HepG2 (cell line): ENCODE data around the gene TP53TG5. TPM values are rescaled to one million over a fixed set of nuclear protein-coding genes. Genes with fewer than 3 reads are reported as not detected.

ENCODE experiments used
- ATF7-NPFF ChIP-seq: sonication (generic); formaldehyde crosslinking; IDR thresholded peaks from 2 replicates; pipeline ENCODE4 v1.8.1; 2023; ENCODE audit warnings: mild to moderate bottlenecking, low read depth, missing genetic modification reagents, moderate library complexity
- KMT2B ChIP-seq: IDR thresholded peaks from 2 replicates; pipeline ENCODE4 v1.6.1; 2016; ENCODE audit warnings: missing genetic modification reagents, missing compliant biosample characterization
- MIXL1 ChIP-seq: IDR thresholded peaks from 2 replicates; pipeline ENCODE4 v1.6.1; 2016
- PLSCR1 ChIP-seq: sonication (generic); formaldehyde crosslinking; IDR thresholded peaks from 2 replicates; pipeline ENCODE4 v1.5.0; 2020; ENCODE audit warnings: missing genetic modification reagents, mild to moderate bottlenecking, borderline replicate concordance
- PRDM4 ChIP-seq: sonication (generic); formaldehyde crosslinking; IDR thresholded peaks from 2 replicates; pipeline ENCODE4 v1.9.0; 2021; ENCODE audit warnings: missing genetic modification reagents, borderline replicate concordance
- PTBP1 ChIP-seq: fragments of 200-400 bp; formaldehyde crosslinking; IDR thresholded peaks from 2 replicates; pipeline ENCODE4 v1.6.1; 2018; ENCODE audit warnings: low read length, low read depth; ENCODE audit not compliant: poor library complexity, severe bottlenecking
- REL ChIP-seq: sonication (generic); formaldehyde crosslinking; conservative IDR thresholded peaks from 2 replicates; pipeline ENCODE4 v1.8.0; 2022; ENCODE audit warnings: mild to moderate bottlenecking, missing genetic modification reagents, moderate library complexity
- U2AF1 ChIP-seq: fragments of 200-400 bp; formaldehyde crosslinking; optimal IDR thresholded peaks from 2 replicates; pipeline ENCODE3; 2017; ENCODE audit warnings: mild to moderate bottlenecking, low read depth, low read length
- UBTF ChIP-seq: sonication (generic); formaldehyde crosslinking; IDR thresholded peaks from 2 replicates; pipeline ENCODE4 v1.4.0; 2020; ENCODE audit warnings: mild to moderate bottlenecking, missing genetic modification reagents
- ZNF17 ChIP-seq: sonication (generic); formaldehyde crosslinking; IDR thresholded peaks from 2 replicates; pipeline ENCODE4 v1.5.0; 2020; ENCODE audit warnings: mild to moderate bottlenecking, missing genetic modification reagents
- ZNF3 ChIP-seq: IDR thresholded peaks from 2 replicates; pipeline ENCODE4 v1.7.0; 2017; ENCODE audit warnings: inconsistent platforms
- ZSCAN22 ChIP-seq: sonication (generic); formaldehyde crosslinking; IDR thresholded peaks from 2 replicates; pipeline ENCODE4 v1.4.0; 2020; ENCODE audit warnings: mild to moderate bottlenecking, missing genetic modification reagents
- ZSCAN25 ChIP-seq: sonication (generic); formaldehyde crosslinking; IDR thresholded peaks from 2 replicates; pipeline ENCODE4 v1.8.0; 2022; ENCODE audit warnings: mild to moderate bottlenecking, missing genetic modification reagents
- ZSCAN30 ChIP-seq: sonication (generic); formaldehyde crosslinking; IDR thresholded peaks from 2 replicates; pipeline ENCODE4 v1.5.0; 2020; ENCODE audit warnings: mild to moderate bottlenecking, missing genetic modification reagents
- polyA plus RNA-seq, 8 experiments: library from polyadenylated mRNA; depleted of rRNA in 3 of 8; stranded (reverse) in 7 of 8; unstranded in 1 of 8; fragments of >200 nt; fragmentation: Illumina TruSeq in 4 of 8; extraction: Trizol in 4 of 8; gene quantifications; 2 replicates each; pipeline versions ENCODE4 v1.2.1 to v1.2.3, GENCODE V29; 2011 to 2016; ENCODE audit warnings: low read depth in 4 of 8, missing spikeins in 1 of 8, mixed read lengths in 1 of 8; ENCODE audit not compliant: insufficient read depth in 1 of 8
- total RNA-seq, 5 experiments: library from RNA; depleted of rRNA; stranded (reverse); fragments of >200 nt; fragmentation: Illumina TruSeq; extraction: Trizol; gene quantifications; 2 replicates each; pipeline ENCODE4 v1.2.3, GENCODE V29; 2016; ENCODE audit warnings: low read depth in 1 of 5
- TF ChIP-seq, protein P1 (sequence below): fragments of 450-650 bp; IDR thresholded peaks from 2 replicates; pipeline ENCODE4 v1.6.1; 2016
- TF ChIP-seq, protein P2 (sequence below): sonication (generic); formaldehyde crosslinking; conservative IDR thresholded peaks from 2 replicates; pipeline ENCODE4 v1.8.0; 2022; ENCODE audit warnings: missing genetic modification reagents
- TF ChIP-seq, protein P3 (sequence below): sonication (generic); formaldehyde crosslinking; IDR thresholded peaks from 2 replicates; pipeline ENCODE4 v1.5.1; 2020; ENCODE audit warnings: mild to moderate bottlenecking, missing genetic modification reagents

Gene TP53TG5
- total and polyA plus RNA-seq, 2 of the 13 experiments (the other 11 are each of a cell fraction or from before 2014, with no cell fraction given): 0.11 TPM; not detected in 1

- no peak for TF ChIP-seq PTBP1
- no peak for TF ChIP-seq PRDM4
- TF ChIP-seq, protein P1, sequence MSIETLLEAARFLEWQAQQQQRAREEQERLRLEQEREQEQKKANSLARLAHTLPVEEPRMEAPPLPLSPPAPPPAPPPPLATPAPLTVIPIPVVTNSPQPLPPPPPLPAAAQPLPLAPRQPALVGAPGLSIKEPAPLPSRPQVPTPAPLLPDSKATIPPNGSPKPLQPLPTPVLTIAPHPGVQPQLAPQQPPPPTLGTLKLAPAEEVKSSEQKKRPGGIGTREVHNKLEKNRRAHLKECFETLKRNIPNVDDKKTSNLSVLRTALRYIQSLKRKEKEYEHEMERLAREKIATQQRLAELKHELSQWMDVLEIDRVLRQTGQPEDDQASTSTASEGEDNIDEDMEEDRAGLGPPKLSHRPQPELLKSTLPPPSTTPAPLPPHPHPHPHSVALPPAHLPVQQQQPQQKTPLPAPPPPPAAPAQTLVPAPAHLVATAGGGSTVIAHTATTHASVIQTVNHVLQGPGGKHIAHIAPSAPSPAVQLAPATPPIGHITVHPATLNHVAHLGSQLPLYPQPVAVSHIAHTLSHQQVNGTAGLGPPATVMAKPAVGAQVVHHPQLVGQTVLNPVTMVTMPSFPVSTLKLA: no peak
- TF ChIP-seq MIXL1: peak; percentile 71; the same call in 1 of the 2 replicates
- TF ChIP-seq, protein P2, sequence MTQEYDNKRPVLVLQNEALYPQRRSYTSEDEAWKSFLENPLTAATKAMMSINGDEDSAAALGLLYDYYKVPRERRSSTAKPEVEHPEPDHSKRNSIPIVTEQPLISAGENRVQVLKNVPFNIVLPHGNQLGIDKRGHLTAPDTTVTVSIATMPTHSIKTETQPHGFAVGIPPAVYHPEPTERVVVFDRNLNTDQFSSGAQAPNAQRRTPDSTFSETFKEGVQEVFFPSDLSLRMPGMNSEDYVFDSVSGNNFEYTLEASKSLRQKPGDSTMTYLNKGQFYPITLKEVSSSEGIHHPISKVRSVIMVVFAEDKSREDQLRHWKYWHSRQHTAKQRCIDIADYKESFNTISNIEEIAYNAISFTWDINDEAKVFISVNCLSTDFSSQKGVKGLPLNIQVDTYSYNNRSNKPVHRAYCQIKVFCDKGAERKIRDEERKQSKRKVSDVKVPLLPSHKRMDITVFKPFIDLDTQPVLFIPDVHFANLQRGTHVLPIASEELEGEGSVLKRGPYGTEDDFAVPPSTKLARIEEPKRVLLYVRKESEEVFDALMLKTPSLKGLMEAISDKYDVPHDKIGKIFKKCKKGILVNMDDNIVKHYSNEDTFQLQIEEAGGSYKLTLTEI: no peak
- TF ChIP-seq, protein P3, sequence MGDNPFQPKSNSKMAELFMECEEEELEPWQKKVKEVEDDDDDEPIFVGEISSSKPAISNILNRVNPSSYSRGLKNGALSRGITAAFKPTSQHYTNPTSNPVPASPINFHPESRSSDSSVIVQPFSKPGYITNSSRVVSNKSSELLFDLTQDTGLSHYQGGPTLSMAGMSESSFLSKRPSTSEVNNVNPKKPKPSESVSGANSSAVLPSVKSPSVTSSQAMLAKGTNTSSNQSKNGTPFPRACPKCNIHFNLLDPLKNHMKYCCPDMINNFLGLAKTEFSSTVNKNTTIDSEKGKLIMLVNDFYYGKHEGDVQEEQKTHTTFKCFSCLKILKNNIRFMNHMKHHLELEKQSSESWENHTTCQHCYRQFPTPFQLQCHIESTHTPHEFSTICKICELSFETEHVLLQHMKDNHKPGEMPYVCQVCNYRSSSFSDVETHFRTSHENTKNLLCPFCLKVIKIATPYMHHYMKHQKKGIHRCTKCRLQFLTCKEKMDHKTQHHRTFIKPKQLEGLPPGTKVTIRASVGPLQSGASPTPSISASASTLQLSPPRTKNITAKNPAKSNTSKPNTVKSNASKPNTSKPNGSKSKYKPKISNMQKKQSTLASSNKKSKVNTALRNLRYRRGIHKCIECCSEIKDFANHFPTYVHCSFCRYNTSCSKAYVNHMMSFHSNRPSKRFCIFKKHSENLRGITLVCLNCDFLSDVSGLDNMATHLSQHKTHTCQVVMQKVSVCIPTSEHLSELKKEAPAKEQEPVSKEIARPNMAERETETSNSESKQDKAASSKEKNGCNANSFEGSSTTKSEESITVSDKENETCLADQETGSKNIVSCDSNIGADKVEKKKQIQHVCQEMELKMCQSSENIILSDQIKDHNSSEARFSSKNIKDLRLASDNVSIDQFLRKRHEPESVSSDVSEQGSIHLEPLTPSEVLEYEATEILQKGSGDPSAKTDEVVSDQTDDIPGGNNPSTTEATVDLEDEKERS: no peak
- no peak for TF ChIP-seq KMT2B (CRISPR knock-in tag)
- TF ChIP-seq ZSCAN22 (CRISPR knock-in tag): 0 out of 2 replicates have a peak, but pooled peaks have one; percentile 61
- no peak for TF ChIP-seq ZSCAN25 (CRISPR knock-in tag)
- TF ChIP-seq UBTF: no peak; the same call in 1 of the 2 replicates
- peak; percentile 0 for TF ChIP-seq U2AF1
- no peak; the same call in 1 of the 2 replicates for TF ChIP-seq ATF7-NPFF (CRISPR knock-in tag)
- no peak for TF ChIP-seq ZNF3 (CRISPR knock-in tag)
- no peak for TF ChIP-seq ZSCAN30 (CRISPR knock-in tag)
- TF ChIP-seq PLSCR1 (CRISPR knock-in tag): no peak
- TF ChIP-seq ZNF17: no peak
- no peak for TF ChIP-seq REL (CRISPR knock-in tag)
These were observed 34.5 kb downstream of the TP53TG5 start (continued) for GRCh38 chr20:45343532-45344167.
